Measurements from ENCODE around the gene SNAPC2.
"Not testable (repeated sequence)": the region's sequence is repeated elsewhere in the genome, so short reads cannot be mapped to it uniquely, and the experiment has no call there.

Gene SNAPC2

DNA sequence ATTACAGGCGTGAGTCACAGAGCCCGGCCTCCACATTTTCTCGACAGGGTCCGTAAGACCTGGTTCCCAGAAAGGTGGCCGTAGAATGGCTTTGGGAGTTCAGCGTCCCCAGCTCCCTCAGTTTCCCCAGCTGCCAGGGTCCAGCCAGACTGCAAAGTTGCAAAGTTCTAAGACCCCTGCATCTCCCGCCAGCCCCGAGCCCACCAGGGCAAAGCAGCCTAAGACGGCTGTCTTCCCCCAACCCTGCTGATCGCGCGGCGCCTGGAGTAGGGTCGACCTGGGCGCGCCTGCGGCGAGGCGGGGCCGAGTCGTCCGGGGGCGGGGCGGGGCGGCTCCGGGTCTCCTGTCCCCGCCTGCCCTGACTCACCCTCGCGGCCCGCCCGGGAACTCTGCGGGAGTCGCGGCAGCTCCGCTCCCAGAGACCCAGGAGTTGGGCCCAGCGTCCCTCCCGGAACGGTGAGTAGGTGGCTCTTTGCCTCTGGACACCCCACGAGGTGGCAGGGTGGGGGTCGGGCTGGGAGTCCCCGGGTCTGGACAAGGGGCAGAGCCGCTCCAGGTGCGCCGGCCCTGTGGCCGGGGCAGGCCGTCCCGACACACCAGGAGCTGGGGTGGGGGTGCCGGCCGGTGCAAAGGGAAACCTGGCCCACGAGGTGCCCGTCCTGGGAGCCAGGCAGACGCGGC is 31.9 kb upstream of the SNAPC2 start, which contains the start of gene LRRC8E:
Gene LRRC8E (plus strand): TSS at position 366 of the 681 bp plus-strand sequence. CDS start 7,094 bp downstream, outside the sequence.
- DNase-seq (ENCODE audit: low read depth) = no peak

DNA sequence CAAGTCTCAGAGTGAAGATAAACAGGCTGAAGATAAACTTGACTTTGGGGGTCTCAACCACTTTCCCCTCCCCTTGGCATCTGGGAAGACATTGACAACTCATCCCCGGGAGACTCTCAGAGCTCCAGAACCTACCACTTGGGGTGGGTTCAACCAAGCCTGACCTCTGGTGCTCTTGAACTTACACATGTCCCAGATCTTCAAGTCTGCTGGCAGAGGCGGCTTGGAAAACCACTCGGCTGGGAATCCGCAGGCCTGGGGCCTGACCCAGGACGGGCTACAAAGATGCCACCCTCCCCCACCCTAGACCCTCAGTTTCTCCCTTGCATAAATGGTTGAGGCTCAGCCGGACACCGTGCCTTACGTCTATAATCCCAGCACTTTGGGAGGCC is 31.3 kb upstream of the SNAPC2 start:
- no peak for DNase-seq (ENCODE audit: low read depth)

GRCh38 chr19:7893362-7894101 is 26.6 kb upstream of the SNAPC2 start:
- DNase-seq (ENCODE audit: low read depth) = not testable (repeated sequence)

- DNase-seq (ENCODE audit: low read depth) = no peak
These were observed 25.4 kb upstream of the SNAPC2 start for GRCh38 chr19:7894612-7895309.

GRCh38 chr19:7895565-7895964 is 24.6 kb upstream of the SNAPC2 start:
- no peak for DNase-seq (ENCODE audit: low read depth)

GRCh38 chr19:7897292-7897691 is 22.8 kb upstream of the SNAPC2 start:
- no peak for DNase-seq (ENCODE audit: low read depth)

GRCh38 chr19:7898967-7899366 is 21.2 kb upstream of the SNAPC2 start:
- no peak for DNase-seq (ENCODE audit: low read depth)

GRCh38 chr19:7899751-7900378 is 20.3 kb upstream of the SNAPC2 start:
- DNase-seq (ENCODE audit: low read depth) = no peak

- DNase-seq (ENCODE audit: low read depth) = no peak
These were observed 19.7 kb upstream of the SNAPC2 start for GRCh38 chr19:7900401-7900870.

- DNase-seq (ENCODE audit: low read depth) = no peak
These were observed 19.2 kb upstream of the SNAPC2 start for GRCh38 chr19:7900931-7901330.

- DNase-seq (ENCODE audit: low read depth) = no peak
These were observed 18.8 kb upstream of the SNAPC2 start for GRCh38 chr19:7901337-7901736.

GRCh38 chr19:7902796-7903243 is 17.3 kb upstream of the SNAPC2 start:
- no peak for DNase-seq (ENCODE audit: low read depth)

GRCh38 chr19:7903244-7904073 is 16.7 kb upstream of the SNAPC2 start, which contains the start of gene MAP2K7:
Gene MAP2K7 (plus strand): TSS chr19:7903877. CDS start chr19:7903945, 68 bp downstream.
- peak; percentile 100 for DNase-seq (ENCODE audit: low read depth)

DNA sequence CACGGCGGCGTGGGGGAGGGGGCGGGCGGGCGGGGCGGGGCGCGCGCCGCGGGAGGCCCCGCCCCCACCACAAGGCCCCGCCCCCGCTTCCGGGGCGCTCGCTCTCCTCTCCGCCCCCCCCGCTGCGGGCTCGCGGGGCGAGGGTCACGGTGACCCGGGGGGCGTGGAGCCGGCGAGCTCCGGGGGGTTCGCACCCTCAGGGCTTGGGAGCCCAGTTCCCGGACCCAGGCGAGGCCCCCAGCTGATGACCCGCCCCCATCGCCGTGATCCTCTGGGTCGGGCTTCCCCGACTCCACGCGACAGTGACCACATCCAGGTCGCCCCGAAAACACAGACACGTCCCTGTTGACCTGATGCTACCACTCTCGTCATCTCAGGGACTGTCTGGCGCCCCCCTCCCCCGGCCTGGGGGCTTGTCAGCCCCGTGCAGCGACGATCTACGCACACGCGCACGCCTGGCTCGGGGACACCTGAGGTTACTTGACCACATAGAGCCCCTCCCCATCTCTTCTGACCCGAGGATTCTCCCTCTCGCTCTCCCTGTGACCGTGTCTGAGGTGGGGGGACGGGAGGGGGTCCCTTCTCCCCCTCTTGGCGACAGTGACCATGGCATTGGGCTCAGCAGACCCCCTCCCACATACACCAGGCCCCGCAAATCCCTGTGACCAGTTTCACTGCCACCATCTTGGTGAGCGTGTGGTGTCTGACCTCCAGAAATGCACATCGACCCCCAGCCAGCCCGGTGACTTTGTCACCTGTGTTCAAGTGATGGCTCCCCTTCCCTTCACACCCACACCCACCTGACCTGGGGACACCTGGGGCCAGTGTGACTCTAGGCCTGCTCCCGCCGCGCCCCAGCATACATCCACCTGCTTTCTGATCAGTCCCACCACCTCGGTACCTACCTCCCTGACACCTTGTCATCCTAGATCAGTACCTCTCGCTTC is 15.8 kb upstream of the SNAPC2 start:
- DNase-seq (ENCODE audit: low read depth) = peak; percentile 47

- DNase-seq (ENCODE audit: low read depth) = no peak
These were observed 14.9 kb upstream of the SNAPC2 start for GRCh38 chr19:7905268-7905667.

GRCh38 chr19:7905859-7906258 is 14.3 kb upstream of the SNAPC2 start:
- DNase-seq (ENCODE audit: low read depth) = no peak

- no peak for DNase-seq (ENCODE audit: low read depth)
These were observed 13.0 kb upstream of the SNAPC2 start for GRCh38 chr19:7907122-7907521.

DNA sequence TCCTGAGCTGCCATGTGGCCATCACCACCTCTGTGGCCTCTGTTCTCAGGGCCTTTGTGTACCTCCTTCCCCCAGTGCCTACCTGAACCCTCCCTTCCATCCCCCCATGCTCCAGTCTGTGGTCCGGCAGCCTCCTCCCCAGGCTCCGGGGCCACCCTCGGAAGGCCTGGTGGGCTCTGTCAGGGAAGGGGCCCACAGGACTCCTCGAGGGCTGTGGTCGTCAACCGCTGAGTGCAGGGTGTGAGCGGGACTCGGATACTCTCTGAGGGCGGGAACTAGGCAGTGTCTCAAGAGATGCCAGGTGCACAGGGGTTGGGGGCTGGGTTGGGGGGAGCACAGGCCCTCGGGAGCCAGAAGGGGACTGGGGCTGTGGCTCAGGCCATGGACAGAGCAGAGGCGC is 12.6 kb upstream of the SNAPC2 start:
- no peak for DNase-seq (ENCODE audit: low read depth)

DNA sequence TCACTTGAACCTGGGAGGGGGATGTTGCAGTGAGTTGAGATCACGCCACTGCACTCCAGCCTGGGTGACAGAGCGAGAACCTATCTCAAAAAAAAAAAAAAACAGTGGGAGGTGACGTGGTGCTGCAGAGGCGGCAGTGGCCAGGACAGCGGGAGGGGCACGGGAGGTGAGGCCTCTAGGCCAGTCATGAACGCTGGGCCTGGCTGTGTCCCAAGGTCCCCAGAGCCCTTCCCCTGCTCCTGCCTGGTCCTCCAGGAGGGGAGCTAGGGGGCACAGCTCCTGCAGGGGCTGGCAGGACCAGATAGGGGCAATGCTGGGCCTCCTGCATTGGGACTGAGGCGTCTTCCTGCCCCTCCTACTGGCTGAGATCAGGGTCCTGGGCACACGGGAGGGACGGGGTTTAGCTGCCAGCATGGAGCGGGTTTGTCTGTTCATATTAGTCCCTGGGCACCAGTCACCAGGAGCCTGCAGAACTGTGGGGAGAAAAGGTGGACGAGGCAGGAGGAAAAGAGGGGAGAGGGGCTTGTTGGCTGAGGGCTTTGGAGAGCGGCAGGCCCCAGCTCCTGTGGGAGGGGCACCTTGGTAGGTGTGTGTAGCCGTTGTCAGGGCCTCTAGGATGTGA is 11.9 kb upstream of the SNAPC2 start:
- DNase-seq (ENCODE audit: low read depth) = no peak
